ENCODE data around the gene C2CD2L. TPM values are rescaled to one million over a fixed set of nuclear protein-coding genes. Genes with fewer than 3 reads are reported as not detected.

Gene C2CD2L
- total RNA-seq, 2 experiments from 2014 or later, result 15.9 to 16.3 TPM

- Mint-ChIP-seq H3K36me3 (ENCODE audit: low read depth) (peaks cover 7% of the 10 kb centered on the region), H3K27me3 (no peaks in the 10 kb centered on the region), H3K4me1 (peaks cover 22% of the 10 kb centered on the region), H3K9me3 (ENCODE audit: low read depth) (no peaks in the 10 kb centered on the region), H3K27ac (peak within 1 kb of the TSS; percentile 92), H3K4me3 (peak within 1 kb of the TSS; percentile 97)
- intact Hi-C loops (cut with DNase I, micrococcal nuclease), result loop anchor here (1.0 kb wide), 8 partner anchors 10 to 67 kb away; partner anchors contain the start of genes DPAGT1 (in 2 of the 2), VPS11 (in 2 of the 2), C2CD2L (in 1 of the 2) and HINFP (in 1 of the 2)
- CTCF ChIA-PET, result interaction anchor here (0.6 to 2.6 kb wide), 16 partner anchors 11 to 271 kb away, joined by 3 to 12 read pairs (median 4); partner anchors contain the start of genes DPAGT1 and VPS11
- DNase-seq, result peak; percentile 96
- POLR2A ChIA-PET, result interaction anchor here (0.6 to 3.0 kb wide), 11 partner anchors 8 to 121 kb away, joined by 3 to 28 read pairs (median 8); partner anchors contain the start of genes C2CD2L, CBL, DPAGT1 and VPS11
- peak; percentile 94 for ATAC-seq
Measured at GRCh38 chr11:119084663-119085436, 22.3 kb upstream of the C2CD2L start, which contains the start of gene HMBS. HMBS (plus strand) TSS chr11:119084881; CDS start chr11:119085034, 153 bp downstream.

GRCh38 chr11:119085437-119085847 is 21.7 kb upstream of the C2CD2L start:
- peaks cover 7% of the 10 kb centered on the region for H3K36me3 Mint-ChIP-seq (ENCODE audit: low read depth)

GRCh38 chr11:119087123-119087522 is 20.0 kb upstream of the C2CD2L start:
- intact Hi-C loops (cut with DNase I, micrococcal nuclease), result no loop called here
- no peak for ATAC-seq
- peaks cover 30% of the 10 kb centered on the region for H3K4me1 Mint-ChIP-seq
- H3K27me3 Mint-ChIP-seq, result no peaks in the 10 kb centered on the region
- peak overlapping the region; percentile 9 for H3K4me3 Mint-ChIP-seq
- ChIA-PET POLR2A (interaction anchor here (0.6 to 3.0 kb wide), 2 partner anchors 9 to 15 kb away, joined by 5 to 18 read pairs; partner anchors contain the start of gene DPAGT1), CTCF (interaction anchor here (0.7 to 1.1 kb wide), 2 partner anchors 32 to 54 kb away, joined by 3 to 4 read pairs; no protein-coding TSS in a partner anchor)
- no peak for DNase-seq
- no peak overlapping the region for H3K27ac Mint-ChIP-seq
- H3K36me3 Mint-ChIP-seq (ENCODE audit: low read depth), result peaks cover 9% of the 10 kb centered on the region
- H3K9me3 Mint-ChIP-seq (ENCODE audit: low read depth), result no peaks in the 10 kb centered on the region

More at GRCh38 chr11:119085437-119085847, 21.7 kb upstream of the C2CD2L start:
- Mint-ChIP-seq H3K27me3 (no peaks in the 10 kb centered on the region), H3K27ac (peak overlapping the region; percentile 92), H3K4me1 (peaks cover 22% of the 10 kb centered on the region), H3K9me3 (ENCODE audit: low read depth) (no peaks in the 10 kb centered on the region), H3K4me3 (peak overlapping the region; percentile 97)
- ChIA-PET CTCF (interaction anchor here (0.8 to 2.6 kb wide), 5 partner anchors 14 to 240 kb away, joined by 3 to 12 read pairs (median 7); partner anchors contain the start of genes DPAGT1 and VPS11), POLR2A (interaction anchor here (0.6 to 3.0 kb wide), 11 partner anchors 9 to 120 kb away, joined by 3 to 28 read pairs (median 8); partner anchors contain the start of genes C2CD2L, CBL, DPAGT1 and HINFP)
- ATAC-seq (peak; percentile 37), DNase-seq (peak; percentile 63)
- intact Hi-C loops (cut with DNase I, micrococcal nuclease), result loop anchor here (1.0 kb wide), 3 partner anchors 10 to 55 kb away; partner anchors contain the start of genes DPAGT1 (in 1 of the 2) and SLC37A4 (in 1 of the 2)

- POLR2A ChIA-PET, result no interaction called here
- no peak overlapping the region for H3K27ac Mint-ChIP-seq
- CTCF ChIA-PET, result interaction anchor here (1.1 kb wide), 1 partner anchor 55 kb away, joined by 3 read pairs; no protein-coding TSS in a partner anchor
Measured at GRCh38 chr11:119087747-119088241, 19.4 kb upstream of the C2CD2L start.

GRCh38 chr11:119088406-119088805 is 18.7 kb upstream of the C2CD2L start:
- H3K27me3 Mint-ChIP-seq, result no peaks in the 10 kb centered on the region
- no peak for ATAC-seq
- POLR2A ChIA-PET, result interaction anchor here (1.2 kb wide), 1 partner anchor 14 kb away, joined by 4 read pairs; no protein-coding TSS in a partner anchor
- CTCF ChIA-PET, result interaction anchor here (1.0 kb wide), 1 partner anchor 21 kb away, joined by 4 read pairs; the partner anchor contains the start of gene VPS11
- H3K9me3 Mint-ChIP-seq (ENCODE audit: low read depth), result no peaks in the 10 kb centered on the region
- no peak overlapping the region for H3K4me3 Mint-ChIP-seq
- peaks cover 22% of the 10 kb centered on the region for H3K36me3 Mint-ChIP-seq (ENCODE audit: low read depth)
- H3K4me1 Mint-ChIP-seq, result peaks cover 42% of the 10 kb centered on the region
- DNase-seq, result no peak
- intact Hi-C loops (cut with DNase I, micrococcal nuclease), result no loop called here
- H3K27ac Mint-ChIP-seq, result no peak overlapping the region

More at GRCh38 chr11:119087747-119088241, 19.4 kb upstream of the C2CD2L start:
- Mint-ChIP-seq H3K4me3 (no peak overlapping the region), H3K9me3 (ENCODE audit: low read depth) (no peaks in the 10 kb centered on the region), H3K4me1 (peaks cover 37% of the 10 kb centered on the region), H3K36me3 (ENCODE audit: low read depth) (peaks cover 16% of the 10 kb centered on the region), H3K27me3 (no peaks in the 10 kb centered on the region)
- no peak for DNase-seq
- intact Hi-C loops (cut with DNase I, micrococcal nuclease), result no loop called here
- ATAC-seq, result no peak

- intact Hi-C loops (cut with DNase I, micrococcal nuclease), result no loop called here
- ATAC-seq (no peak), DNase-seq (no peak)
- H3K9me3 Mint-ChIP-seq (ENCODE audit: low read depth), result no peaks in the 10 kb centered on the region
- H3K4me1 Mint-ChIP-seq, result peaks cover 43% of the 10 kb centered on the region
- no peaks in the 10 kb centered on the region for H3K27me3 Mint-ChIP-seq
- ChIA-PET POLR2A (interaction anchor here (1.2 kb wide), 1 partner anchor 13 kb away, joined by 4 read pairs; no protein-coding TSS in a partner anchor), CTCF (interaction anchor here (0.7 kb wide), 1 partner anchor 24 kb away, joined by 3 read pairs; no protein-coding TSS in a partner anchor)
- peaks cover 31% of the 10 kb centered on the region for H3K36me3 Mint-ChIP-seq (ENCODE audit: low read depth)
- no peak overlapping the region for H3K4me3 Mint-ChIP-seq
- no peak overlapping the region for H3K27ac Mint-ChIP-seq
Measured at GRCh38 chr11:119089319-119089718, 17.8 kb upstream of the C2CD2L start.

DNA sequence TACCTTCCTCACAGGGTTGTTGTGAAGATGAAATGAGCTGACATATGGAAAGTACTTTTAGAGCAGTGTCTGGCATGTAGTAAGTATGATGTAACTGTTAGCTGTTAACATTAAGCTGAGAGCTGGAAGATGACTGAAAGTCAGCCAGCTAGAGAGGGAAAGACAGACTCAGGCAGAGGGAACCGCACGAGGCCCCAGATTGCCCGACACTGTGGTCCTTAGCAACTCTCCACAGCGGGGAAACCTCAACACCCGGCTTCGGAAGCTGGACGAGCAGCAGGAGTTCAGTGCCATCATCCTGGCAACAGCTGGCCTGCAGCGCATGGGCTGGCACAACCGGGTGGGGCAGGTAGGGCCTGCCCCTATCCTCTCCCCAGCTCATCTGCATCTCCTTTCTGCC is 16.0 kb upstream of the C2CD2L start:
- no peak overlapping the region for H3K4me3 Mint-ChIP-seq
- ATAC-seq (no peak), DNase-seq (no peak)
- ChIA-PET POLR2A (interaction anchor here (0.6 to 2.4 kb wide), 5 partner anchors 11 to 163 kb away, joined by 3 to 13 read pairs (median 4); partner anchors contain the start of genes C2CD2L, DPAGT1, TRAPPC4 and VPS11), CTCF (interaction anchor here (0.7 to 1.0 kb wide), 2 partner anchors 24 to 105 kb away, joined by 3 read pairs; partner anchors contain the start of gene VPS11)
- intact Hi-C loops (cut with DNase I, micrococcal nuclease), result no loop called here
- peak overlapping the region; percentile 71 for H3K27ac Mint-ChIP-seq
- H3K9me3 Mint-ChIP-seq (ENCODE audit: low read depth), result no peaks in the 10 kb centered on the region
- peaks cover 38% of the 10 kb centered on the region for H3K4me1 Mint-ChIP-seq
- H3K27me3 Mint-ChIP-seq, result no peaks in the 10 kb centered on the region
- H3K36me3 Mint-ChIP-seq (ENCODE audit: low read depth), result peaks cover 44% of the 10 kb centered on the region

- H3K27ac Mint-ChIP-seq, result peak overlapping the region; percentile 23
- no peak for ATAC-seq
- DNase-seq, result no peak
- intact Hi-C loops (cut with DNase I, micrococcal nuclease), result no loop called here
- H3K4me1 Mint-ChIP-seq, result peaks cover 42% of the 10 kb centered on the region
- no peaks in the 10 kb centered on the region for H3K9me3 Mint-ChIP-seq (ENCODE audit: low read depth)
- no peaks in the 10 kb centered on the region for H3K27me3 Mint-ChIP-seq
- H3K4me3 Mint-ChIP-seq, result peak overlapping the region; percentile 93
- ChIA-PET CTCF (interaction anchor here (0.6 to 1.1 kb wide), 3 partner anchors 10 to 103 kb away, joined by 3 to 4 read pairs (median 3); partner anchors contain the start of gene C2CD2L), POLR2A (interaction anchor here (0.8 to 2.4 kb wide), 6 partner anchors 8 to 30 kb away, joined by 4 to 13 read pairs (median 6); partner anchors contain the start of genes C2CD2L, DPAGT1, HINFP and HMBS)
- H3K36me3 Mint-ChIP-seq (ENCODE audit: low read depth), result peaks cover 53% of the 10 kb centered on the region
Measured at GRCh38 chr11:119091966-119092879, 14.9 kb upstream of the C2CD2L start.

DNA sequence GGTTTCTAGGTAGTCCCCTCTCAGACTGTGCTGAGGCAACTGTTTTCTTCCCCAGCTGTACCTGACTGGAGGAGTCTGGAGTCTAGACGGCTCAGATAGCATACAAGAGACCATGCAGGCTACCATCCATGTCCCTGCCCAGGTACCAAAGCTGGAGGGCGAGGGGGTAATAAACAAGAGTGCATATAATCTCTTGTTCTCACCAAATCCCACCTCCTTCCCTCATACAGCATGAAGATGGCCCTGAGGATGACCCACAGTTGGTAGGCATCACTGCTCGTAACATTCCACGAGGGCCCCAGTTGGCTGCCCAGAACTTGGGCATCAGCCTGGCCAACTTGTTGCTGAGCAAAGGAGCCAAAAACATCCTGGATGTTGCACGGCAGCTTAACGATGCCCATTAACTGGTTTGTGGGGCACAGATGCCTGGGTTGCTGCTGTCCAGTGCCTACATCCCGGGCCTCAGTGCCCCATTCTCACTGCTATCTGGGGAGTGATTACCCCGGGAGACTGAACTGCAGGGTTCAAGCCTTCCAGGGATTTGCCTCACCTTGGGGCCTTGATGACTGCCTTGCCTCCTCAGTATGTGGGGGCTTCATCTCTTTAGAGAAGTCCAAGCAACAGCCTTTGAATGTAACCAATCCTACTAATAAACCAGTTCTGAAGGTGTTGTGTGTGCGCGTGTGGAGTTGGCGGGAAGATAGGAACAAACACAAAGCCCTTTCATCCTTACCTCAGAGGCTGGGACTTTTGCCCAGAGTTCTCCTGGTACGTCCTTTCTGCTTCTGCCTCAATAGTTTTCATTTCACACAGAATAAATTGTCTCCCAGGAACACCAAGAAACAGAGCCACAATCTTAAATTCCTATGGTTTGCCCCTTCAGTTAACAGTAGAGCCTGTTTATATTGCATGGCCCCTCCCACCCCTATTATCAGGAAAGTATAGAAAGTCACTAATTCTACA is 14.0 kb upstream of the C2CD2L start:
- ATAC-seq, result no peak
- intact Hi-C loops (cut with DNase I, micrococcal nuclease), result no loop called here
- Mint-ChIP-seq H3K27me3 (no peaks in the 10 kb centered on the region), H3K27ac (peak overlapping the region; percentile 82), H3K4me3 (peak overlapping the region; percentile 93), H3K36me3 (ENCODE audit: low read depth) (peaks cover 62% of the 10 kb centered on the region), H3K9me3 (ENCODE audit: low read depth) (no peaks in the 10 kb centered on the region), H3K4me1 (peaks cover 38% of the 10 kb centered on the region)
- POLR2A ChIA-PET, result interaction anchor here (0.8 to 2.4 kb wide), 5 partner anchors 9 to 29 kb away, joined by 4 to 13 read pairs (median 4); partner anchors contain the start of genes DPAGT1, HINFP, HMBS and VPS11
- no peak for DNase-seq
- CTCF ChIA-PET, result interaction anchor here (0.6 to 3.6 kb wide), 4 partner anchors 9 to 398 kb away, joined by 3 to 11 read pairs (median 4); partner anchors contain the start of gene C2CD2L
